IMR-90 (cell line): ENCODE data around the gene MCF2L2. TPM values are rescaled to one million over a fixed set of nuclear protein-coding genes. Genes with fewer than 3 reads are reported as not detected.

Experiments
- ATAC-seq: fragments of 200-7000 bp; cut with Tn5 transposase; 2 replicates; pipeline ENCODE4 v1.9.1; 2020; ENCODE audit warnings: low read depth, mild to moderate bottlenecking, moderate library complexity
- BruUV-seq: library from RNA; stranded (reverse); fragments of 400-500 nt; replicated peaks from 2 replicates; lab custom pipeline; 2021; lab: Mats Ljungman, UMichigan
- CTCF ChIA-PET: fragments of 300-600 bp; formaldehyde crosslinking; extraction: SDS; loops from one replicate; lab custom pipeline; 2021; ENCODE audit warnings: antibody characterized with exemption; lab: Yijun Ruan, JAX
- POLR2A ChIA-PET: fragments of 300-600 bp; sonication (Branson Sonifier 250); formaldehyde crosslinking; loops from one replicate; lab custom pipeline; 2022; ENCODE audit warnings: antibody characterized with exemption; ENCODE audit not compliant: unreplicated experiment; lab: Charles Lee
- DNase-seq: peaks from one replicate; pipeline ENCODE4 v3.0.0; 2013
- H2AFZ ChIP-seq: replicated peaks from 2 replicates; pipeline ENCODE3; 2013; ENCODE audit warnings: low read length, mild to moderate bottlenecking; ENCODE audit not compliant: poor library complexity
- H2AK5ac ChIP-seq: 2 replicates; pipeline ENCODE4 v1.6.1; 2013; ENCODE audit warnings: low read depth, low read length, inconsistent platforms
- H2AK9ac ChIP-seq: replicated peaks from 2 replicates; pipeline ENCODE3; 2013; ENCODE audit warnings: mild to moderate bottlenecking, low read depth, low read length, moderate library complexity; ENCODE audit not compliant: poor library complexity
- H2BK120ac ChIP-seq: 2 replicates; pipeline ENCODE4 v1.6.1; 2013; ENCODE audit warnings: low read depth, low read length, inconsistent platforms
- H2BK15ac ChIP-seq: 3 replicates; pipeline ENCODE4 v1.6.1; 2013; ENCODE audit warnings: low read depth, low read length, inconsistent platforms
- H2BK20ac ChIP-seq: 2 replicates; pipeline ENCODE4 v1.6.1; 2013; ENCODE audit warnings: low read depth, mild to moderate bottlenecking, inconsistent platforms, low read length, moderate library complexity
- H2BK5ac ChIP-seq: 2 replicates; pipeline ENCODE4 v1.6.1; 2013; ENCODE audit warnings: mild to moderate bottlenecking, low read depth, low read length, inconsistent platforms; ENCODE audit not compliant: poor library complexity, severe bottlenecking
- H3K14ac ChIP-seq: replicated peaks from 2 replicates; pipeline ENCODE4 v1.6.1; 2013; ENCODE audit warnings: low read depth, low read length, inconsistent platforms
- H3K18ac ChIP-seq: 2 replicates; pipeline ENCODE4 v1.6.1; 2013; ENCODE audit warnings: low read depth, low read length, control low read depth
- H3K23ac ChIP-seq: 2 replicates; pipeline ENCODE4 v1.6.1; 2013; ENCODE audit warnings: low read depth, low read length, inconsistent platforms
- H3K27ac ChIP-seq: 2 replicates; pipeline ENCODE4 v1.5.1; 2013; ENCODE audit warnings: mild to moderate bottlenecking, control low read depth, low read length; ENCODE audit not compliant: insufficient read depth
- H3K27me3 ChIP-seq: 2 replicates; pipeline ENCODE4 v1.6.1; 2013; ENCODE audit warnings: low read length; ENCODE audit not compliant: control insufficient read depth, insufficient read depth
- H3K36me3 ChIP-seq: 2 replicates; pipeline ENCODE4 v1.6.1; 2013; ENCODE audit warnings: low read length, mixed read lengths; ENCODE audit not compliant: control insufficient read depth, insufficient read depth
- H3K4ac ChIP-seq: 2 replicates; pipeline ENCODE4 v1.6.1; 2013; ENCODE audit warnings: low read depth, low read length, inconsistent platforms
- H3K4me1 ChIP-seq: 2 replicates; pipeline ENCODE4 v1.6.1; 2013; ENCODE audit warnings: low read length, mixed read lengths; ENCODE audit not compliant: control insufficient read depth, insufficient read depth
- H3K4me2 ChIP-seq: 2 replicates; pipeline ENCODE4 v1.6.1; 2013; ENCODE audit warnings: low read depth, mild to moderate bottlenecking, control low read depth, low read length, moderate library complexity
- H3K4me3 ChIP-seq: 2 replicates; pipeline ENCODE4 v1.5.1; 2013; ENCODE audit warnings: low read depth, mild to moderate bottlenecking, control low read depth, low read length, moderate library complexity; ENCODE audit not compliant: insufficient read depth
- H3K56ac ChIP-seq: 2 replicates; pipeline ENCODE4 v1.6.1; 2013; ENCODE audit warnings: low read length, inconsistent platforms; ENCODE audit not compliant: insufficient read depth; ENCODE audit errors: extremely low read depth
- H3K79me1 ChIP-seq, 2 experiments: 2 replicates each; pipeline ENCODE4 v1.6.1; 2013; ENCODE audit warnings: low read length in 2 of 2, inconsistent platforms in 1 of 2, low read depth in 1 of 2
- H3K9ac ChIP-seq: 2 replicates; pipeline ENCODE4 v1.6.1; 2013; ENCODE audit warnings: low read depth, low read length, control low read depth
- H3K9me1 ChIP-seq: 2 replicates; pipeline ENCODE4 v1.6.1; 2013; ENCODE audit warnings: low read length, inconsistent platforms; ENCODE audit not compliant: insufficient read depth
- H3K9me3 ChIP-seq: 2 replicates; pipeline ENCODE4 v1.6.1; 2013; ENCODE audit warnings: low read length; ENCODE audit not compliant: control insufficient read depth, insufficient read depth
- H4K20me1 ChIP-seq: 2 replicates; pipeline ENCODE4 v1.6.1; 2013; ENCODE audit warnings: low read length, inconsistent platforms; ENCODE audit not compliant: insufficient read depth
- H4K5ac ChIP-seq: 2 replicates; pipeline ENCODE4 v1.6.1; 2013; ENCODE audit warnings: mild to moderate bottlenecking, low read depth, low read length, control low read depth
- H4K8ac ChIP-seq, 2 experiments: 2 replicates each; pipeline ENCODE4 v1.6.1; 2013; ENCODE audit warnings: low read depth in 2 of 2, low read length in 2 of 2, control low read depth in 1 of 2, inconsistent platforms in 1 of 2
- H4K91ac ChIP-seq: 2 replicates; pipeline ENCODE4 v1.6.1; 2013; ENCODE audit warnings: low read depth, low read length, inconsistent platforms; ENCODE audit not compliant: insufficient read depth
- BHLHE40 ChIP-seq: fragments of 150-350 bp; IDR thresholded peaks from 2 replicates; pipeline ENCODE4 v1.6.1; 2016; ENCODE audit warnings: mild to moderate bottlenecking, low read depth, low read length
- CTCF ChIP-seq: conservative IDR thresholded peaks from 2 replicates; pipeline ENCODE4 v1.5.1; 2012; ENCODE audit warnings: mild to moderate bottlenecking, low read depth, low read length, improper control_type of control experiment
- ELK1 ChIP-seq: fragments of 150-350 bp; IDR thresholded peaks from 2 replicates; pipeline ENCODE4 v1.6.1; 2016; ENCODE audit warnings: low read depth, mild to moderate bottlenecking, low read length, moderate library complexity, borderline replicate concordance
- MAZ ChIP-seq: IDR thresholded peaks from 2 replicates; pipeline ENCODE4 v1.6.1; 2012; ENCODE audit warnings: low read depth, mild to moderate bottlenecking, low read length, improper control_type of control experiment, moderate library complexity, borderline replicate concordance
- MXI1 ChIP-seq: IDR thresholded peaks from 2 replicates; pipeline ENCODE4 v1.6.1; 2012; ENCODE audit warnings: low read depth, mild to moderate bottlenecking, low read length, moderate library complexity, borderline replicate concordance
- SMC3 ChIP-seq: fragments of 150-350 bp; IDR thresholded peaks from 2 replicates; pipeline ENCODE4 v1.6.1; 2016; ENCODE audit warnings: low read depth, mild to moderate bottlenecking, antibody characterized with exemption, low read length, moderate library complexity
- USF2 ChIP-seq: fragments of 150-350 bp; IDR thresholded peaks from 2 replicates; pipeline ENCODE4 v1.6.1; 2017; ENCODE audit warnings: mild to moderate bottlenecking, antibody characterized with exemption, low read length, low read depth
- whole genome bisulfite sequencing, 2 experiments: methylation state at CpG; one replicate each; pipeline versions ENCODE4 v1.1.5 to v1.1.7; 2013; ENCODE audit warnings: missing lambda C conversion rate in 2 of 2; ENCODE audit not compliant: insufficient read length in 1 of 2; ENCODE audit errors: extremely low coverage in 2 of 2; 5-methylcytosine and 5-hydroxymethylcytosine counted together
- dilution Hi-C: fragments of 300-500 bp; cut with HindIII; formaldehyde crosslinking; loops from one replicate; pipeline ENCODE4 v1.14.3; 2018; ENCODE audit warnings: low sequenced_read_pairs; ENCODE audit not compliant: unreplicated experiment
- in situ Hi-C: fragments of 300-500 bp; cut with MboI; formaldehyde crosslinking; loops from 3 replicates; pipeline ENCODE4 v1.14.3; 2019; ENCODE audit warnings: low sequenced_read_pairs, inconsistent platforms, mixed read lengths
- intact Hi-C: fragments of 100-400 bp; cut with micrococcal nuclease; formaldehyde crosslinking; loops from 2 replicates; pipeline ENCODE4 v1.10.0; 2022
- polyA plus RNA-seq, 3 experiments: library from polyadenylated mRNA; depleted of rRNA; stranded (reverse); fragments of >200 nt; gene quantifications; 2 replicates each; pipeline ENCODE4 v1.2.3, GENCODE V29; 2012; ENCODE audit warnings: low replicate concordance in 1 of 3
- total RNA-seq: library from RNA; depleted of rRNA; stranded (reverse); fragments of >200 nt; gene quantifications from 2 replicates; pipeline ENCODE4 v1.2.3, GENCODE V29; 2012

Gene MCF2L2
- total and polyA plus RNA-seq, 2 of the 4 experiments (the other 2 are of a cell fraction): under 0.01 TPM; not detected in 1

GRCh38 chr3:183259621-183260020 is 168.8 kb downstream of the MCF2L2 start:
- intact Hi-C loops: no loop called here
- ATAC-seq (no peak), DNase-seq (no peak)
- no peak overlapping the region for H3K27ac ChIP-seq
- no CpG with 5 or more reads among the region's 2 CpGs for WGBS, 2 experiments
- no peak overlapping the region for H4K5ac ChIP-seq
- no peak overlapping the region for H3K56ac ChIP-seq
- no peak overlapping the region for H2BK120ac ChIP-seq
- no peak overlapping the region for H3K18ac ChIP-seq
- no peak overlapping the region for H3K4me3 ChIP-seq
- in situ Hi-C loops: no loop called here
- no peaks in the 10 kb centered on the region for H4K20me1 ChIP-seq
- no peak overlapping the region for H3K4me2 ChIP-seq
- no peaks in the 10 kb centered on the region for H3K9me1 ChIP-seq
- H2AK5ac ChIP-seq: no peak overlapping the region
- peaks cover 5% of the 10 kb centered on the region for H3K9me3 ChIP-seq
- no peak overlapping the region for H2BK20ac ChIP-seq
- H2BK15ac ChIP-seq: no peak overlapping the region
- ChIA-PET POLR2A (no interaction called here), CTCF (no interaction called here)
- H3K27me3 ChIP-seq: peaks cover 4% of the 10 kb centered on the region
- no peak overlapping the region for H4K8ac ChIP-seq
- no peak overlapping the region for H2AFZ ChIP-seq
- no peak overlapping the region for H2BK5ac ChIP-seq
- BruUV-seq: no TSS peak
- dilution Hi-C loops: no loop called here
- H3K4me1 ChIP-seq: no peaks in the 10 kb centered on the region
- H3K14ac ChIP-seq: no peak overlapping the region
- H3K36me3 ChIP-seq: no peaks in the 10 kb centered on the region
- TF ChIP-seq USF2 (no peak), MAZ (no peak), ELK1 (no peak), MXI1 (no peak), SMC3 (no peak), BHLHE40 (no peak), CTCF (no peak)
- H3K23ac ChIP-seq: no peak overlapping the region
- no peak overlapping the region for H4K91ac ChIP-seq
- no peak overlapping the region for H3K9ac ChIP-seq
- H3K4ac ChIP-seq: no peak overlapping the region
- H3K79me1 ChIP-seq: peaks cover 0 to 4% of the 10 kb centered on the region in 2 experiments; a peak in 1 of 4 replicates
- H2AK9ac ChIP-seq: no peak overlapping the region
